ENCODE measurements around the gene CRY2.

CRY2 gene

GRCh38 chr11:45929486-45930030 lies 82.3 kb downstream of the CRY2 start:
- Histone ChIP-seq H3K36me3 (ENCODE audit: control insufficient read depth, low read length) (peaks cover 71% of the 10 kb centered on the region), H3K27ac (ENCODE audit: low read depth, low read length) (peak overlapping the region; percentile 98), H3K4me3 (ENCODE audit: low read length) (peak overlapping the region; percentile 78), H4K20me1 (ENCODE audit: control insufficient read depth, insufficient read depth, low read depth, low read length) (no peaks in the 10 kb centered on the region), H3K9me3 (ENCODE audit: control insufficient read depth, insufficient read depth, low read length) (no peaks in the 10 kb centered on the region), H3K4me1 (ENCODE audit: control insufficient read depth, low read length) (peaks cover 86% of the 10 kb centered on the region), H3F3A (ENCODE audit: control insufficient read depth, insufficient read depth) (peaks cover 37% of the 10 kb centered on the region), H3K9me2 (replicated peaks; ENCODE audit: control insufficient read depth, low read length) (no peaks in the 10 kb centered on the region), H3K27me3 (ENCODE audit: control insufficient read depth, low read length) (no peaks in the 10 kb centered on the region), H3K4me2 (ENCODE audit: low read length) (peak overlapping the region; percentile 75), H3K79me2 (ENCODE audit: control insufficient read depth, low read length) (peaks cover 69% of the 10 kb centered on the region)
- TF ChIP-seq, protein P1, sequence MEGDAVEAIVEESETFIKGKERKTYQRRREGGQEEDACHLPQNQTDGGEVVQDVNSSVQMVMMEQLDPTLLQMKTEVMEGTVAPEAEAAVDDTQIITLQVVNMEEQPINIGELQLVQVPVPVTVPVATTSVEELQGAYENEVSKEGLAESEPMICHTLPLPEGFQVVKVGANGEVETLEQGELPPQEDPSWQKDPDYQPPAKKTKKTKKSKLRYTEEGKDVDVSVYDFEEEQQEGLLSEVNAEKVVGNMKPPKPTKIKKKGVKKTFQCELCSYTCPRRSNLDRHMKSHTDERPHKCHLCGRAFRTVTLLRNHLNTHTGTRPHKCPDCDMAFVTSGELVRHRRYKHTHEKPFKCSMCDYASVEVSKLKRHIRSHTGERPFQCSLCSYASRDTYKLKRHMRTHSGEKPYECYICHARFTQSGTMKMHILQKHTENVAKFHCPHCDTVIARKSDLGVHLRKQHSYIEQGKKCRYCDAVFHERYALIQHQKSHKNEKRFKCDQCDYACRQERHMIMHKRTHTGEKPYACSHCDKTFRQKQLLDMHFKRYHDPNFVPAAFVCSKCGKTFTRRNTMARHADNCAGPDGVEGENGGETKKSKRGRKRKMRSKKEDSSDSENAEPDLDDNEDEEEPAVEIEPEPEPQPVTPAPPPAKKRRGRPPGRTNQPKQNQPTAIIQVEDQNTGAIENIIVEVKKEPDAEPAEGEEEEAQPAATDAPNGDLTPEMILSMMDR (IDR thresholded peaks at IDR 0.05; ENCODE audit: low read depth, low read length, poor library complexity, severe bottlenecking): no peak
- TF ChIP-seq EZH2phosphoT487 (IDR thresholded peaks at IDR 0.05; ENCODE audit: borderline replicate concordance, low read length): no peak

GRCh38 chr11:45930031-45930794 lies 82.9 kb downstream of the CRY2 start:
- TF ChIP-seq, protein P1 (IDR thresholded peaks at IDR 0.05; ENCODE audit: low read depth, low read length, poor library complexity, severe bottlenecking): no peak
- no peak for TF ChIP-seq EZH2phosphoT487 (IDR thresholded peaks at IDR 0.05; ENCODE audit: borderline replicate concordance, low read length)
- H3K79me2 ChIP-seq (ENCODE audit: control insufficient read depth, low read length): peaks cover 62% of the 10 kb centered on the region
- H3K4me1 ChIP-seq (ENCODE audit: control insufficient read depth, low read length): peaks cover 88% of the 10 kb centered on the region
- H3K4me3 ChIP-seq (ENCODE audit: low read length): peak overlapping the region; percentile 78
- peak overlapping the region; percentile 98 for H3K27ac ChIP-seq (ENCODE audit: low read depth, low read length)
- no peaks in the 10 kb centered on the region for H3K9me2 ChIP-seq (replicated peaks; ENCODE audit: control insufficient read depth, low read length)
- H3K4me2 ChIP-seq (ENCODE audit: low read length): peak overlapping the region; percentile 75
- H3K36me3 ChIP-seq (ENCODE audit: control insufficient read depth, low read length): peaks cover 71% of the 10 kb centered on the region
- no peaks in the 10 kb centered on the region for H3K9me3 ChIP-seq (ENCODE audit: control insufficient read depth, insufficient read depth, low read length)
- peaks cover 34% of the 10 kb centered on the region for H3F3A ChIP-seq (ENCODE audit: control insufficient read depth, insufficient read depth)
- H3K27me3 ChIP-seq (ENCODE audit: control insufficient read depth, low read length): no peaks in the 10 kb centered on the region
- no peaks in the 10 kb centered on the region for H4K20me1 ChIP-seq (ENCODE audit: control insufficient read depth, insufficient read depth, low read depth, low read length)

DNA sequence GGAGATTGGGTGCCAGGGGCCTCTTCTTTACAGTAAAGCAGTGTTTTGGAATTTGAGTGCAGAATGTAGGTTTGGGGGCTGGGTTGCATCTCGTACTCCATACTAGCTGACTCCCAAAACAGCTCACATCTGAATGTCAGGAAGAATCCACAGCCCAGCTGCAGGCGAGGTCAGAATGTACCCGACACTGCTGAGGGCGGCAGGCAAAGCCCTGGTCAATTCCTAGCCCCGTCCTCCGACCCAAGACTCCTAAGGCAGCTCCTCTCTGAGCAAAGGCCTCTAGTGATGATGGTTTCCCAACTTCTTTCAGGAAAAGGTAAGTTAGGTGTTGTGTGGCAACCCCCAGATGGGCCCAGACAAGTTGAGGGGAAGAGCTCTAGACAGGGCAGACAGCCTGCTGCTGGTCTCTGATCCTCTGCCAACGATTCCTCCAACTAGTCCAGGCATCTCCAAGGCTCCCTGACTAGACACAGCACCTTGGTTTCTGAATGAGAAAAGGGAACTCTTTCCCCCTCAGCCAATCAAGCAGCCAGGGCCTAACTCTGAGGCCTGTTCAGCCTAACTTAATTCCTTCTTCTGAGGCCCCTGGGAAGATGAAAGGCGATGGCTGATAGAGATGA lies 83.8 kb downstream of the CRY2 start:
- peaks cover 60% of the 10 kb centered on the region for H3K79me2 ChIP-seq (ENCODE audit: control insufficient read depth, low read length)
- no peak for TF ChIP-seq EZH2phosphoT487 (IDR thresholded peaks at IDR 0.05; ENCODE audit: borderline replicate concordance, low read length)
- TF ChIP-seq, protein P1 (IDR thresholded peaks at IDR 0.05; ENCODE audit: low read depth, low read length, poor library complexity, severe bottlenecking): no peak
- H3K4me3 ChIP-seq (ENCODE audit: low read length): peak overlapping the region; percentile 78
- H3K27ac ChIP-seq (ENCODE audit: low read depth, low read length): peak overlapping the region; percentile 98
- H3K9me2 ChIP-seq (replicated peaks; ENCODE audit: control insufficient read depth, low read length): no peaks in the 10 kb centered on the region
- H3F3A ChIP-seq (ENCODE audit: control insufficient read depth, insufficient read depth): peaks cover 34% of the 10 kb centered on the region
- H3K4me1 ChIP-seq (ENCODE audit: control insufficient read depth, low read length): peaks cover 97% of the 10 kb centered on the region
- H4K20me1 ChIP-seq (ENCODE audit: control insufficient read depth, insufficient read depth, low read depth, low read length): no peaks in the 10 kb centered on the region
- H3K4me2 ChIP-seq (ENCODE audit: low read length): peak overlapping the region; percentile 75
- no peaks in the 10 kb centered on the region for H3K9me3 ChIP-seq (ENCODE audit: control insufficient read depth, insufficient read depth, low read length)
- peaks cover 73% of the 10 kb centered on the region for H3K36me3 ChIP-seq (ENCODE audit: control insufficient read depth, low read length)
- H3K27me3 ChIP-seq (ENCODE audit: control insufficient read depth, low read length): no peaks in the 10 kb centered on the region
